Gastrocnemius medialis (tissue), 4 donors: ENCODE data around the gene DNAJC1. TPM values are rescaled to one million over a fixed set of nuclear protein-coding genes. Genes with fewer than 3 reads are reported as not detected.

Experiments used
- ATAC-seq, 2 donors: fragments of 150-250 bp; one replicate each; pipeline ENCODE4 v1.9.1; 2016
- DNase-seq, 2 donors: peaks; one replicate each; pipeline ENCODE4 v3.0.0-alpha.2; 2019
- H3K27ac ChIP-seq, 4 donors: fragments of 200-600 bp; sonication (generic); 1 replicate in 1 of 4; 2 replicates in 3 of 4; pipeline ENCODE4 v1.5.1; 2016 to 2018; ENCODE audit warnings: mild to moderate bottlenecking in 2 of 4, moderate library complexity in 1 of 4
- H3K27me3 ChIP-seq, 3 donors: fragments of 200-600 bp; sonication (generic) in 2 of 3; 1 replicate in 1 of 3; 2 replicates in 2 of 3; pipeline versions ENCODE4 v1.5.1 to v1.6.0; 2016 to 2019; ENCODE audit warnings: mild to moderate bottlenecking in 1 of 3, moderate library complexity in 1 of 3
- H3K36me3 ChIP-seq, 2 donors: fragments of 200-600 bp; sonication (generic) in 1 of 2; one replicate each; pipeline ENCODE4 v1.5.1; 2017 to 2018
- H3K4me1 ChIP-seq, 2 donors: fragments of 200-600 bp; sonication (generic) in 1 of 2; one replicate each; pipeline ENCODE4 v1.5.1; 2016 to 2017; ENCODE audit warnings: mild to moderate bottlenecking in 2 of 2
- H3K4me3 ChIP-seq, 4 donors: fragments of 200-600 bp; sonication (generic) in 3 of 4; 1 replicate in 1 of 4; 2 replicates in 3 of 4; pipeline ENCODE4 v1.5.1; 2016 to 2019; ENCODE audit warnings: mild to moderate bottlenecking in 2 of 4
- H3K9me3 ChIP-seq, 3 donors: fragments of 200-600 bp; sonication (generic) in 2 of 3; 1 replicate in 1 of 3; 2 replicates in 2 of 3; pipeline ENCODE4 v1.5.1; 2016 to 2019
- CTCF ChIP-seq, 5 experiments: fragments of 450-650 bp in 3 of 5; fragments of 200-600 bp in 2 of 5; sonication (generic) in 2 of 5; IDR thresholded peaks in 4 of 5; conservative IDR thresholded peaks in 1 of 5; 1 replicate in 4 of 5; 2 replicates in 1 of 5; pipeline ENCODE4 v1.5.1; 2016 to 2019; ENCODE audit warnings: antibody characterized with exemption in 5 of 5, mild to moderate bottlenecking in 3 of 5, moderate library complexity in 3 of 5
- POLR2A ChIP-seq, 2 donors: fragments of 450-650 bp; IDR thresholded peaks; one replicate each; pipeline ENCODE4 v1.6.1; 2017; ENCODE audit warnings: antibody characterized with exemption in 2 of 2, mild to moderate bottlenecking in 2 of 2, moderate library complexity in 2 of 2
- in situ Hi-C, 4 donors: fragments of 200-750 bp; cut with MboI; loops; one replicate each; pipeline versions ENCODE4 v1.15.0 to v1.8.0; 2017; ENCODE audit warnings: low sequenced_read_pairs in 4 of 4
- intact Hi-C: fragments of 100-400 bp; cut with DNase I; formaldehyde crosslinking; loops from one replicate; pipeline ENCODE4 v1.15.1; 2023; ENCODE audit warnings: low total_unique reads
- total RNA-seq, 4 donors: library from RNA; depleted of rRNA; stranded (reverse); fragments of >200 nt; gene quantifications; one replicate each; pipeline versions ENCODE4 v1.1.0 to v1.2.3, GENCODE V29; 2016

Gene DNAJC1
- total RNA-seq, 4 donors from 2014 or later: 24.1 to 56.4 (median 35.7) TPM

- in situ Hi-C loops: no loop called here
- Histone ChIP-seq H3K27me3 (no peaks in the 10 kb centered on the region), H3K9me3 (no peaks in the 10 kb centered on the region), H3K27ac (no peak overlapping the region), H3K4me1 (no peaks in the 10 kb centered on the region), H3K4me3 (no peak overlapping the region), H3K36me3 (no peaks in the 10 kb centered on the region)
- TF ChIP-seq POLR2A (IDR thresholded peaks at IDR 0.05) (no peak), CTCF (IDR thresholded peaks at IDR 0.05 in 4 of 5, conservative IDR thresholded peaks at IDR 0.05 in 1 of 5) (no peak)
- DNase-seq (no peak), ATAC-seq (no peak)
- intact Hi-C loops: no loop called here
Observed at GRCh38 chr10:21961847-21962246, 41.7 kb downstream of the DNAJC1 start.

DNA sequence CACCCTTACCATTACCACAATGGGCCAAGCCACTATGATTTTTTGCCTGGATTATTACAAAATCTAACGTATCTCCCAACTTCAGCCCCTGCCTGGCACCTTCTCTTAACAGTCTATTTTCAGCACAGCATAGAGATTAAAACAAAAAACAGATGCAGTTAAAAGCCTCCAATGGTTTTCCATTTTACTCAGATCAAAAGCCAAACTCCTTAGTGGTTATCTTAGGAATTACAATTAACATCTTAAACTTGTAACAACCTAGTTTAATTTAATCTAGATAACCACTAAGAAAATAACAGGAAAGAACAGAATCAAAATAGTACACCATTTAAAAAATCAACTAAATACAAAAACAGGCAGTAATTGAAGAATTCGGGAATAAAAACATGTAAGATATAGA, 43.5 kb downstream of the DNAJC1 start:
- TF ChIP-seq POLR2A (IDR thresholded peaks at IDR 0.05) (no peak), CTCF (IDR thresholded peaks at IDR 0.05 in 4 of 5, conservative IDR thresholded peaks at IDR 0.05 in 1 of 5) (no peak)
- intact Hi-C loops (no loop called here), in situ Hi-C loops (no loop called here)
- no peaks in the 10 kb centered on the region for H3K9me3 ChIP-seq
- no peaks in the 10 kb centered on the region for H3K36me3 ChIP-seq
- no peaks in the 10 kb centered on the region for H3K4me1 ChIP-seq
- no peaks in the 10 kb centered on the region for H3K27me3 ChIP-seq
- no peak overlapping the region for H3K4me3 ChIP-seq
- no peak for ATAC-seq
- no peak overlapping the region for H3K27ac ChIP-seq
- no peak for DNase-seq

DNA sequence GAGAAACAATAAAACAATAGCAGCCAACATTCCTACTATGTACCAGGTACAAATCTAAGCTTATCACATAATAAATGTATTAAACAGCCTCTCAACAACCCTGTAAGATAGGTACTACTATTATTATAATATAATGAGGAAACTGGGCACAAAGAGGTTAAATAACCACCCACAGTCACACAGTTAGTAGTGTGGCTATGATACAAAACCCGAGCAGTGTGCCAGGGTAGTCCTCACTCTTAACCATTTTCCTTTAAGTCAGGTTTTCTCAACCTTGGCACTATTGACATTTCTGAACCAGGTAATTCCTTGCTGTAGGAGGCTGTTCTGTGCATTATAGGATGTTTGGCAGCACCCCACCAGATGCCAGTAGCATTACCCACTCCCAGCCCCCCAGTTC, 48.8 kb downstream of the DNAJC1 start:
- H3K9me3 ChIP-seq: no peaks in the 10 kb centered on the region
- no peaks in the 10 kb centered on the region for H3K36me3 ChIP-seq
- ATAC-seq: no peak
- H3K4me3 ChIP-seq: no peak overlapping the region
- H3K27ac ChIP-seq: no peak overlapping the region
- DNase-seq: no peak
- intact Hi-C loops: no loop called here
- peaks cover 0 to 3% of the 10 kb centered on the region in 2 donors for H3K4me1 ChIP-seq
- no peak for TF ChIP-seq CTCF (IDR thresholded peaks at IDR 0.05 in 4 of 5, conservative IDR thresholded peaks at IDR 0.05 in 1 of 5)
- no peak for TF ChIP-seq POLR2A (IDR thresholded peaks at IDR 0.05)
- H3K27me3 ChIP-seq: no peaks in the 10 kb centered on the region
- in situ Hi-C loops: no loop called here

- ATAC-seq: no peak
- intact Hi-C loops: no loop called here
Observed at GRCh38 chr10:21954132-21954531, 49.4 kb downstream of the DNAJC1 start.

More at GRCh38 chr10:21954132-21954531, 49.4 kb downstream of the DNAJC1 start:
- DNase-seq: no peak
- H3K36me3 ChIP-seq: no peaks in the 10 kb centered on the region
- H3K27me3 ChIP-seq: no peaks in the 10 kb centered on the region
- no peaks in the 10 kb centered on the region for H3K9me3 ChIP-seq
- H3K4me3 ChIP-seq: no peak overlapping the region
- H3K27ac ChIP-seq: no peak overlapping the region
- H3K4me1 ChIP-seq: peaks cover 0 to 3% of the 10 kb centered on the region in 2 donors
- no peak for TF ChIP-seq CTCF (IDR thresholded peaks at IDR 0.05 in 4 of 5, conservative IDR thresholded peaks at IDR 0.05 in 1 of 5)
- TF ChIP-seq POLR2A (IDR thresholded peaks at IDR 0.05): no peak
- in situ Hi-C loops: no loop called here
